Activated CD8-positive, alpha-beta memory T cell treated with anti-CD3 and anti-CD28 coated beads, Interleukin-2, amount 50 U/mL, for 1 hour (primary cell): ENCODE measurements around the gene TMEM59.
"Not testable (repeated sequence)": the region's sequence is repeated elsewhere in the genome, so short reads cannot be mapped to it uniquely, and the experiment has no call there.

ENCODE experiments used
- DNase-seq: peaks from one replicate; pipeline ENCODE4 v3.0.0-alpha.2; 2020; ENCODE audit errors: extremely low read depth

TMEM59 gene

GRCh38 chr1:54053745-54054437 lies 887 bp upstream of the TMEM59 start:
- no peak for DNase-seq

- DNase-seq = no peak
Observed at GRCh38 chr1:54052431-54052933, 522 bp downstream of the TMEM59 start.

GRCh38 chr1:54051933-54052430 lies 1.0 kb downstream of the TMEM59 start:
- no peak for DNase-seq

GRCh38 chr1:54050435-54050834 lies 2.6 kb downstream of the TMEM59 start:
- DNase-seq = not testable (repeated sequence)

GRCh38 chr1:54047384-54048305 lies 5.4 kb downstream of the TMEM59 start:
- DNase-seq = no peak

GRCh38 chr1:54046671-54047383 lies 6.2 kb downstream of the TMEM59 start:
- no peak for DNase-seq

GRCh38 chr1:54045496-54045895 lies 7.5 kb downstream of the TMEM59 start:
- no peak for DNase-seq

GRCh38 chr1:54041806-54042205 lies 11.2 kb downstream of the TMEM59 start:
- DNase-seq = no peak

- no peak for DNase-seq
Observed at GRCh38 chr1:54037476-54037875, 15.5 kb downstream of the TMEM59 start.

- no peak for DNase-seq
Observed at GRCh38 chr1:54028306-54029251, 24.4 kb downstream of the TMEM59 start.

GRCh38 chr1:54027848-54028247 lies 25.2 kb downstream of the TMEM59 start:
- DNase-seq = no peak

- not testable (repeated sequence) for DNase-seq
Observed at GRCh38 chr1:54024811-54025210, 28.2 kb downstream of the TMEM59 start.

GRCh38 chr1:54024358-54024757 lies 28.6 kb downstream of the TMEM59 start:
- no peak for DNase-seq

GRCh38 chr1:54019562-54020176 lies 33.3 kb downstream of the TMEM59 start:
- not testable (repeated sequence) for DNase-seq

- no peak for DNase-seq
Observed at GRCh38 chr1:54018635-54019034, 34.4 kb downstream of the TMEM59 start.

GRCh38 chr1:54017979-54018378 lies 35.0 kb downstream of the TMEM59 start, which contains the start of gene LDLRAD1:
Gene LDLRAD1 (minus strand): TSS chr1:54018186. CDS start chr1:54018112, 74 bp downstream.
- no peak for DNase-seq

- DNase-seq = no peak
Observed at GRCh38 chr1:54016343-54017282, 36.4 kb downstream of the TMEM59 start.

GRCh38 chr1:54014009-54014629 lies 38.9 kb downstream of the TMEM59 start:
- DNase-seq = no peak
